HUES48 (cell line): ENCODE data around the gene NPRL2.

ENCODE experiments used
- H3K27ac ChIP-seq: one replicate; pipeline ENCODE4 v1.7.0; 2013; ENCODE audit warnings: low read depth, low read length, inconsistent platforms
- H3K27me3 ChIP-seq: 2 replicates; pipeline ENCODE4 v1.6.1; 2013; ENCODE audit warnings: mild to moderate bottlenecking, low read length; ENCODE audit not compliant: control insufficient read depth, insufficient read depth
- H3K36me3 ChIP-seq: 2 replicates; pipeline ENCODE4 v1.6.1; 2013; ENCODE audit warnings: low read length; ENCODE audit not compliant: control insufficient read depth, insufficient read depth
- H3K4me1 ChIP-seq: 2 replicates; pipeline ENCODE4 v1.6.1; 2013; ENCODE audit warnings: mild to moderate bottlenecking, low read length; ENCODE audit not compliant: control insufficient read depth, insufficient read depth
- H3K4me3 ChIP-seq: 2 replicates; pipeline ENCODE4 v1.5.1; 2013; ENCODE audit warnings: mild to moderate bottlenecking, low read depth, low read length
- H3K9ac ChIP-seq: 2 replicates; pipeline ENCODE4 v1.6.1; 2013; ENCODE audit warnings: mild to moderate bottlenecking, low read depth, low read length, moderate library complexity
- H3K9me3 ChIP-seq: 2 replicates; pipeline ENCODE4 v1.6.1; 2013; ENCODE audit warnings: low read length; ENCODE audit not compliant: control insufficient read depth, insufficient read depth

NPRL2 gene

GRCh38 chr3:50350527-50351322 lies at the start of gene NPRL2, which contains the start of gene CYB561D2:
Gene NPRL2 (minus strand): TSS chr3:50350775. CDS start chr3:50350652, 123 bp downstream.
Gene CYB561D2 (plus strand): TSS chr3:50350862. CDS start chr3:50351434, 572 bp downstream.
- Histone ChIP-seq H3K36me3 (peaks cover 45% of the 10 kb centered on the region), H3K9ac (peak within 1 kb of the TSS; percentile 68), H3K4me1 (peaks cover 6% of the 10 kb centered on the region), H3K27ac (peak within 1 kb of the TSS; percentile 75), H3K4me3 (peak within 1 kb of the TSS; percentile 91), H3K27me3 (peaks cover 5% of the 10 kb centered on the region; the same call in 1 of the 2 replicates), H3K9me3 (no peaks in the 10 kb centered on the region)

- H3K36me3 ChIP-seq, result no peaks in the 10 kb centered on the region
- no peaks in the 10 kb centered on the region for H3K4me1 ChIP-seq
- H3K9me3 ChIP-seq, result no peaks in the 10 kb centered on the region
- no peaks in the 10 kb centered on the region; the same call in 1 of the 2 replicates for H3K27me3 ChIP-seq
- H3K9ac ChIP-seq, result no peak overlapping the region
- H3K4me3 ChIP-seq, result no peak overlapping the region
- H3K27ac ChIP-seq, result no peak overlapping the region
Measured at GRCh38 chr3:50396502-50396901, 45.9 kb upstream of the NPRL2 start.

- Histone ChIP-seq H3K36me3 (no peaks in the 10 kb centered on the region), H3K9ac (no peak overlapping the region), H3K9me3 (no peaks in the 10 kb centered on the region), H3K4me1 (no peaks in the 10 kb centered on the region), H3K27me3 (no peaks in the 10 kb centered on the region; the same call in 1 of the 2 replicates), H3K27ac (no peak overlapping the region), H3K4me3 (no peak overlapping the region)
Measured at GRCh38 chr3:50395070-50395860, 44.7 kb upstream of the NPRL2 start.

GRCh38 chr3:50393061-50393460 lies 42.5 kb upstream of the NPRL2 start:
- Histone ChIP-seq H3K9me3 (no peaks in the 10 kb centered on the region), H3K36me3 (no peaks in the 10 kb centered on the region), H3K4me3 (no peak overlapping the region), H3K27me3 (no peaks in the 10 kb centered on the region; the same call in 1 of the 2 replicates), H3K4me1 (no peaks in the 10 kb centered on the region), H3K9ac (no peak overlapping the region), H3K27ac (no peak overlapping the region)

- no peaks in the 10 kb centered on the region; the same call in 1 of the 2 replicates for H3K27me3 ChIP-seq
Measured at GRCh38 chr3:50392101-50392715, 41.6 kb upstream of the NPRL2 start.

GRCh38 chr3:50390508-50391224 lies 40.1 kb upstream of the NPRL2 start:
- Histone ChIP-seq H3K27me3 (no peaks in the 10 kb centered on the region; the same call in 1 of the 2 replicates), H3K27ac (no peak overlapping the region), H3K4me3 (no peak overlapping the region), H3K9me3 (no peaks in the 10 kb centered on the region), H3K36me3 (no peaks in the 10 kb centered on the region), H3K4me1 (no peaks in the 10 kb centered on the region), H3K9ac (no peak overlapping the region)

More at GRCh38 chr3:50392101-50392715, 41.6 kb upstream of the NPRL2 start:
- H3K9me3 ChIP-seq, result no peaks in the 10 kb centered on the region
- no peak overlapping the region for H3K27ac ChIP-seq
- H3K4me1 ChIP-seq, result no peaks in the 10 kb centered on the region
- H3K36me3 ChIP-seq, result no peaks in the 10 kb centered on the region
- no peak overlapping the region for H3K9ac ChIP-seq
- H3K4me3 ChIP-seq, result no peak overlapping the region

- Histone ChIP-seq H3K9ac (no peak overlapping the region), H3K4me3 (no peak overlapping the region), H3K27me3 (no peaks in the 10 kb centered on the region; the same call in 1 of the 2 replicates), H3K9me3 (no peaks in the 10 kb centered on the region), H3K4me1 (no peaks in the 10 kb centered on the region), H3K36me3 (no peaks in the 10 kb centered on the region), H3K27ac (no peak overlapping the region)
Measured at GRCh38 chr3:50389414-50389767, 38.8 kb upstream of the NPRL2 start.

GRCh38 chr3:50388720-50389413 lies 38.3 kb upstream of the NPRL2 start:
- Histone ChIP-seq H3K4me3 (no peak overlapping the region), H3K27me3 (no peaks in the 10 kb centered on the region; the same call in 1 of the 2 replicates), H3K9ac (no peak overlapping the region), H3K36me3 (no peaks in the 10 kb centered on the region), H3K9me3 (no peaks in the 10 kb centered on the region), H3K4me1 (no peaks in the 10 kb centered on the region), H3K27ac (no peak overlapping the region)

- no peaks in the 10 kb centered on the region for H3K36me3 ChIP-seq
- no peaks in the 10 kb centered on the region for H3K9me3 ChIP-seq
- H3K4me1 ChIP-seq, result no peaks in the 10 kb centered on the region
- H3K4me3 ChIP-seq, result no peak overlapping the region
- H3K27ac ChIP-seq, result no peak overlapping the region
- no peak overlapping the region for H3K9ac ChIP-seq
- H3K27me3 ChIP-seq, result no peaks in the 10 kb centered on the region
Measured at GRCh38 chr3:50388016-50388719, 37.6 kb upstream of the NPRL2 start.
